Astrocyte (in vitro differentiated cells and primary cell): ENCODE measurements around the gene ZNF878. TPM values are rescaled to one million over a fixed set of nuclear protein-coding genes. Genes with fewer than 3 reads are reported as not detected.
"Not testable (repeated sequence)": the region's sequence is repeated elsewhere in the genome, so short reads cannot be mapped to it uniquely, and the experiment has no call there.

Experiments
- DNase-seq: peaks from one replicate; pipeline ENCODE4 v3.0.0-alpha.2; 2010; ENCODE audit warnings: low read depth
- FAIRE-seq: peaks from 2 replicates; lab custom pipeline; 2011; peaks lifted over from hg19 to GRCh38; lab: Jason Lieb, UNC
- H2AFZ ChIP-seq: 2 replicates; pipeline ENCODE4 v1.6.0; 2012; ENCODE audit warnings: low read depth, low read length, inconsistent platforms
- H3K27ac ChIP-seq: 2 replicates; pipeline ENCODE4 v1.5.1; 2011; ENCODE audit warnings: low read depth, low read length, inconsistent platforms
- H3K27me3 ChIP-seq: 2 replicates; pipeline ENCODE4 v1.6.0; 2011; ENCODE audit warnings: low read length, inconsistent platforms; ENCODE audit not compliant: insufficient read depth
- H3K36me3 ChIP-seq: 2 replicates; pipeline ENCODE4 v1.5.1; 2011; ENCODE audit warnings: low read length, inconsistent platforms; ENCODE audit not compliant: insufficient read depth
- H3K4me1 ChIP-seq: 2 replicates; pipeline ENCODE4 v1.5.1; 2011; ENCODE audit warnings: low read length, inconsistent platforms; ENCODE audit not compliant: insufficient read depth
- H3K4me2 ChIP-seq: 2 replicates; pipeline ENCODE4 v1.6.0; 2012; ENCODE audit warnings: low read length, inconsistent platforms
- H3K4me3 ChIP-seq: 2 replicates; pipeline ENCODE4 v1.5.1; 2011; ENCODE audit warnings: low read depth, mild to moderate bottlenecking, low read length, inconsistent platforms; ENCODE audit not compliant: insufficient read depth
- H3K79me2 ChIP-seq: 2 replicates; pipeline ENCODE4 v1.6.0; 2012; ENCODE audit warnings: mild to moderate bottlenecking, low read length, inconsistent platforms; ENCODE audit not compliant: insufficient read depth
- H3K9ac ChIP-seq: 2 replicates; pipeline ENCODE4 v1.6.0; 2012; ENCODE audit warnings: mild to moderate bottlenecking, low read length, inconsistent platforms
- H3K9me3 ChIP-seq: 2 replicates; pipeline ENCODE4 v1.5.1; 2012; ENCODE audit warnings: low read depth, mild to moderate bottlenecking, low read length, inconsistent platforms; ENCODE audit not compliant: insufficient read depth
- H4K20me1 ChIP-seq: 2 replicates; pipeline ENCODE4 v1.6.0; 2012; ENCODE audit warnings: low read length, inconsistent platforms; ENCODE audit not compliant: insufficient read depth
- H3K27ac Mint-ChIP-seq: one replicate; pipeline ENCODE4 v1.8.0; 2021; ENCODE audit warnings: mild to moderate bottlenecking, mixed read lengths; ENCODE audit not compliant: unreplicated experiment
- H3K27me3 Mint-ChIP-seq: one replicate; pipeline ENCODE4 v1.8.0; 2021; ENCODE audit warnings: low read depth, mixed read lengths; ENCODE audit not compliant: unreplicated experiment
- H3K36me3 Mint-ChIP-seq: one replicate; pipeline ENCODE4 v1.8.0; 2021; ENCODE audit warnings: low read depth, mixed read lengths; ENCODE audit not compliant: unreplicated experiment
- H3K4me1 Mint-ChIP-seq: one replicate; pipeline ENCODE4 v1.8.0; 2021; ENCODE audit warnings: low read depth, mixed read lengths; ENCODE audit not compliant: unreplicated experiment
- H3K4me3 Mint-ChIP-seq: one replicate; pipeline ENCODE4 v1.8.0; 2021; ENCODE audit warnings: mild to moderate bottlenecking, moderate library complexity, mixed read lengths; ENCODE audit not compliant: unreplicated experiment
- H3K9me3 Mint-ChIP-seq: one replicate; pipeline ENCODE4 v1.8.0; 2021; ENCODE audit warnings: mild to moderate bottlenecking, mixed read lengths; ENCODE audit not compliant: unreplicated experiment
- CTCF ChIP-seq: IDR thresholded peaks from 2 replicates; pipeline ENCODE4 v1.5.1; 2011; ENCODE audit warnings: low read depth, mild to moderate bottlenecking, inconsistent platforms, low read length, moderate library complexity; ENCODE audit not compliant: insufficient read depth
- EZH2 ChIP-seq: IDR thresholded peaks from 2 replicates; pipeline ENCODE4 v1.6.1; 2012; ENCODE audit warnings: mild to moderate bottlenecking, low read length, inconsistent platforms; ENCODE audit not compliant: insufficient read depth
- total RNA-seq: library from RNA; stranded (reverse); gene quantifications from 2 replicates; pipeline ENCODE4 v1.2.1, GENCODE V29; 2021

The ZNF878 gene
- total RNA-seq, 1 donor from 2014 or later, result not detected

- DNase-seq, result no peak
- Histone ChIP-seq H2AFZ (no peak overlapping the region), H3K27me3 (no peaks in the 10 kb centered on the region), H3K9ac (no peak overlapping the region), H3K27ac (no peak overlapping the region), H3K36me3 (no peaks in the 10 kb centered on the region), H3K4me2 (no peak overlapping the region), H4K20me1 (no peaks in the 10 kb centered on the region), H3K4me3 (no peak overlapping the region), H3K79me2 (no peaks in the 10 kb centered on the region), H3K4me1 (no peaks in the 10 kb centered on the region), H3K9me3 (peaks cover 13% of the 10 kb centered on the region)
- Mint-ChIP-seq H3K4me3 (no peak overlapping the region), H3K27me3 (no peaks in the 10 kb centered on the region), H3K36me3 (no peaks in the 10 kb centered on the region), H3K9me3 (peaks cover 19% of the 10 kb centered on the region), H3K4me1 (no peaks in the 10 kb centered on the region), H3K27ac (no peak overlapping the region)
- FAIRE-seq, result no peak
- no peak for TF ChIP-seq CTCF
- TF ChIP-seq EZH2, result no peak
Observed at GRCh38 chr19:12085074-12085818, 32.5 kb upstream of the ZNF878 start.

GRCh38 chr19:12083336-12083735, 30.6 kb upstream of the ZNF878 start:
- H3K4me1 Mint-ChIP-seq, DNase-seq, H3K27ac ChIP-seq, H3K4me3 ChIP-seq, H3K36me3 Mint-ChIP-seq, H3K27ac Mint-ChIP-seq, H3K9ac ChIP-seq, H3K27me3 Mint-ChIP-seq, FAIRE-seq, H3K4me3 Mint-ChIP-seq, H3K27me3 ChIP-seq, H3K4me2 ChIP-seq, H3K36me3 ChIP-seq, H3K79me2 ChIP-seq, H2AFZ ChIP-seq, H3K4me1 ChIP-seq, H4K20me1 ChIP-seq: not testable (repeated sequence)
- peaks cover 19% of the 10 kb centered on the region for H3K9me3 Mint-ChIP-seq
- peaks cover 29% of the 10 kb centered on the region for H3K9me3 ChIP-seq

GRCh38 chr19:12077375-12077774, 24.6 kb upstream of the ZNF878 start:
- H3K4me3 ChIP-seq, result no peak overlapping the region
- no peak overlapping the region for H3K9ac ChIP-seq
- H3K4me1 Mint-ChIP-seq, result no peaks in the 10 kb centered on the region
- H3K27ac ChIP-seq, result no peak overlapping the region
- H3K27me3 Mint-ChIP-seq, result no peaks in the 10 kb centered on the region
- DNase-seq (no peak), FAIRE-seq (no peak)
- H3K79me2 ChIP-seq, result no peaks in the 10 kb centered on the region
- H3K4me1 ChIP-seq, result no peaks in the 10 kb centered on the region
- H2AFZ ChIP-seq, result no peak overlapping the region
- no peaks in the 10 kb centered on the region for H4K20me1 ChIP-seq
- no peak for TF ChIP-seq CTCF
- no peak for TF ChIP-seq EZH2
- peaks cover 69% of the 10 kb centered on the region for H3K9me3 ChIP-seq
- H3K36me3 ChIP-seq, result peaks cover 31% of the 10 kb centered on the region
- no peaks in the 10 kb centered on the region for H3K27me3 ChIP-seq
- peaks cover 21% of the 10 kb centered on the region for H3K9me3 Mint-ChIP-seq
- H3K4me3 Mint-ChIP-seq, result no peak overlapping the region
- no peak overlapping the region for H3K27ac Mint-ChIP-seq
- H3K4me2 ChIP-seq, result no peak overlapping the region
- no peaks in the 10 kb centered on the region for H3K36me3 Mint-ChIP-seq

- H2AFZ ChIP-seq, H3K79me2 ChIP-seq, H3K4me1 Mint-ChIP-seq, H3K27me3 ChIP-seq, H3K27ac Mint-ChIP-seq, H3K4me3 Mint-ChIP-seq, FAIRE-seq, H3K4me1 ChIP-seq, H3K9ac ChIP-seq, H3K4me2 ChIP-seq, H3K27me3 Mint-ChIP-seq, H4K20me1 ChIP-seq, H3K36me3 Mint-ChIP-seq, DNase-seq, H3K27ac ChIP-seq: not testable (repeated sequence)
- peak overlapping the region; percentile 17 for H3K4me3 ChIP-seq
- peaks cover 31% of the 10 kb centered on the region for H3K36me3 ChIP-seq
- H3K9me3 ChIP-seq, result peaks cover 73% of the 10 kb centered on the region
- H3K9me3 Mint-ChIP-seq, result peaks cover 19% of the 10 kb centered on the region
Observed at GRCh38 chr19:12076331-12076730, 23.6 kb upstream of the ZNF878 start.
